A172 (cell line): ENCODE results near the gene BRSK2. TPM values are rescaled to one million over a fixed set of nuclear protein-coding genes. Genes with fewer than 3 reads are reported as not detected.

Experiments used
- DNase-seq: peaks from one replicate; pipeline ENCODE4 v3.0.0-alpha.2; 2015; ENCODE audit warnings: low spot score
- total RNA-seq: library from RNA; depleted of rRNA; stranded (reverse); fragments of >200 nt; shearing (Covaris generic); gene quantifications from 2 replicates; pipeline ENCODE4 v1.2.3, GENCODE V29; 2014

Gene BRSK2
- total RNA-seq, 1 experiment from 2014 or later, result 13.0 TPM

DNA sequence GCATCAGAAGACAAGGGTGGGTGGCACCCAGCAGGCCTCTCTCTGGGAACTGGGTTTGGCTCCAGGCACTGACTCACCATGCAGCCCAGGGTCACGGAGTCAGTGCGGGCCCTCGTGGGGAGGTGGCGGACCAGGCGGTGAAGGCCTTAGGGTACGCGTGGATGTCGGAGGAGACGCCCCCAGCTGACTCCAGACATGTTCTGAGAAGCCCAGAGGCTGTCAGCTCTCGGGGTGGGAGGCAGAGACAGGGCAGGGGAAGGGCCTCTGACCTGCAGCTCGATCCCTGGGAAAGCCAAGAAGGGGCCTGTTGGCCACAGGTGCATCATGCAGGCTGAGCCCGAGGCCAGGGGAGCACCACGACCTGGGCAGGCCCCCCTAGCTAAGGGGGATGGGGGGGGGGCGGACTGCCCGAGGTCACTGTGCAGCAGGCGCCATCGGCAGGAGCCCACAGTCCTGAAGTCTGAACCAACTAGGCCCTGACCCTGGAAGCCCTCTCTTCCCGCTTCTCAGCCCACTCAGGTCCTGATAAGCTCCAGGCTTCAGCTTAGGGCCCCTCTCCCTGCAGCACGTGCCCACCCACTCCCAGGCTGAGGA is 78.8 kb downstream of the BRSK2 start:
- no peak for DNase-seq

DNA sequence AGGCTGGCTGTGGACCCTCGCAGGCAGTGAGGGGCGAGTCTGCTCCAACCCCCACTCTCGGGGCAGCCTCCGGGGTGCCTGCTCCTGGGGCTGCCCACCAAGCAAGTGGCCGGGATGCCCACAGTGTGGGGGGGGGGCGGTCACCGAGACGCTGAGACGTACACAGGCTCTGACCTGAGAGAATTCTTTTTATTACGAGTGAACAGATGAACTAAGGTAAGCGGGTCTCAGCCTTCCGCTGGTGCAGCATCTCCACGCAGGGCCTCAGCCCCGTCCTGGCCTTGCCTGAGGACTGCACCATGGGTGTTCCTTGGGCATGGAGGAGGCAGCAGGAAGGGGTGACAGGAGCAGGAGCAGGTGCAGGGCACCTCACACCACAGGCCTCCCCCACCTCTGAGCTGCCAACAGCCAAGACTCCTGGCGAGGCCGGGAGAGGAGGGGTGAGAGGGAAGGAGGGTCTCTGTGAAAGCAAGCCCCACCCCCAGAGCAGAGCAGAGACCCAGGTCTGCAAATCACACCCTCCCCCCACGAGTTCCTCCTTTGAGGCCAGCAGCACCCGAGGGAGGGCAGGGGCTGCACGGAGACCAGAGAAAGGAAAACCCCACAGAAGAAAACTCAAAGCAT is 79.7 kb downstream of the BRSK2 start:
- DNase-seq, result no peak

GRCh38 chr11:1469911-1470680 is 80.4 kb downstream of the BRSK2 start:
- no peak for DNase-seq

GRCh38 chr11:1470681-1471611 is 81.2 kb downstream of the BRSK2 start:
- no peak for DNase-seq

DNA sequence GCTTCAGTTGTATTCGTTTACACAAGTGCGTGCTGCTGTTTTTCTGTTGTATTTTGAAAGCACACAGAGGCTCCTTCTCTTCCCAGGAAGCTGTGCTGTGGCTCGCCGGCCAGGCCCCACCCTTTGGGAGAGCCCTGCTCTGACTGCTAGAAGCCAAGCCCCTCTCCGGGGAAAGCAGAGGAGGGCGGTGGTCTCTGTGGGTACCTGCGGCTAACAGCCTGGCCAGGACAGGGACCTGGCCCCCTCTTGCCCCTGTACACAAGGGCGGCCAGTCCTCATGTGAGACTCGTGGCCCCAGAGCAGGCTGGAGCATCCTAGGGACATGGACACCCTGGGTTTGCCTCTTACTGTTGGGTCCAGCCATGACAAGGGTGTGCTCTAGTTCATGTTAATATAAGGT is 82.0 kb downstream of the BRSK2 start:
- no peak for DNase-seq

- DNase-seq, result no peak
Observed at GRCh38 chr11:1472180-1473005, 82.7 kb downstream of the BRSK2 start.

GRCh38 chr11:1473011-1473628 is 83.4 kb downstream of the BRSK2 start:
- DNase-seq, result no peak

DNA sequence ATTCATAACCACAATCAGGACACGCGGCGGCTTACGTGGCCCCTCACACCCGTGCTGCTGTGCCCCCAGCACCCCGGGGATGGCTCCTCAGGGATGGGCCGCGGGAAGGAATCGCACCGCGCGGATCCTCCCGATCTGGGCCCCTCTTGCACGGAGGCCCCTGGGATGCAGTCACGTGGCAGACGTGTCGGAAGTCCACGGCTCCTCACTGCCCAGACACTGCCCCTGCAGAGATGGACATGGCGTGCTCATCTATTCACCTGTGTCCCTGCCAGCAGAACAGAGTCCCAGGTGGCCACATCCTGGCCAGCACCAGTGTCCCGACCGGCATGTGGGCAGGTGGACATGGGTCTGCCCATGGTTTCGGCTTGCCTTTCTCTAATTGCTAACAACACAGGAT is 84.1 kb downstream of the BRSK2 start:
- DNase-seq, result no peak

GRCh38 chr11:1475841-1476240 is 86.1 kb downstream of the BRSK2 start:
- no peak for DNase-seq

GRCh38 chr11:1476940-1477736 is 87.4 kb downstream of the BRSK2 start:
- DNase-seq, result no peak

- DNase-seq, result no peak
Observed at GRCh38 chr11:1478011-1478410, 88.3 kb downstream of the BRSK2 start.

DNA sequence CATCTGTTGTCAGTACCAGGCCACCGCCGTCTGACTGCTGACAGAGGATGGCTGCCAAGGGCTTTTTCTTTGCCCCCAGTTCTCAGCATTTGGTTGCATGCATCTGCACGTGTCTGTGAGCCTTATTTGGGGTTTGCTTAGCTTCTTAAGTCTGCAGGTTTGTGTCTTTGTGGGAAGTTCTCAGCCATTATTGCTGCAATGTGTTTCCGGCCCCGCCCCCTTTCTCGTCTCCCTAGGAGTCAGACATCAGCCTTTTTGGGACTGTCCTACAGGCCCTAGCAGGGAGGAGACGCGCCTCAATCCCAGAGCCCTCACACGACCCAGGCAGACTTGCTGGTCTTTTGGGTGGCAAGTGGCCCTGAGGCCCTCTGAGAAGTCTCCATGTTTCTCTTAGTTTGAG is 88.8 kb downstream of the BRSK2 start:
- DNase-seq, result no peak

DNA sequence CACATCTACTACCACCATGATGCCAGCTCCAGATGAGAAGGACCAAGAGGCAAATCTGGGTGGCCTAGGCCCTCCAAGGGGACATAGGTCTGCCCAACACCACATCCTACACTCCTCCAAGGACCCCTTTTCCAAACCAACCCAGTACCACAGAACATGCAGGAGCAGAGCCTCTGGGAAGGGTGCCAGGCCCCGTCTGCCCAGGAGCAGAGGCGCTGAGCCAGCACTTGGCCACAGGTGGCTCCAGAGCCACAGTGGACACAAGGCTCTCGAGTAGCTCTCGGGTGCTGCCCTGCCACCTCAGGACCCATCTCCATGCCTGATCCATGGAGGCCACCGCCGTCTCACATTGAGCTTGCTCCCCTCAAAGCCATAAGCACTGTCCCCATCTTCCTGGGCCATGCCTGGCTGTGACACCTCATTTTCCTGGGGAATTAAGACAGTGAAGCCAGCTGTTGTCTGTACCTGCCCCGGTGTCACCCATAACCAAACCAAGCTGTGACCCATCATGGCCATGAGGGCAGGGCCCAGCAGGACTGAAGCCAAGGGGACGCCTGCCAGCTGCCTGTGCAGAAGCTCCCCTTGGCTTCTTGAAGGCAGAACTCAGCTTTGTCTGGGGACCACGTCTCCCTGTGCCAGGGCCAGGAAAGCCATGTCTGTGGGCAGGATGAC is 89.4 kb downstream of the BRSK2 start:
- DNase-seq, result no peak

GRCh38 chr11:1479678-1480118 is 90.0 kb downstream of the BRSK2 start:
- DNase-seq, result no peak

DNA sequence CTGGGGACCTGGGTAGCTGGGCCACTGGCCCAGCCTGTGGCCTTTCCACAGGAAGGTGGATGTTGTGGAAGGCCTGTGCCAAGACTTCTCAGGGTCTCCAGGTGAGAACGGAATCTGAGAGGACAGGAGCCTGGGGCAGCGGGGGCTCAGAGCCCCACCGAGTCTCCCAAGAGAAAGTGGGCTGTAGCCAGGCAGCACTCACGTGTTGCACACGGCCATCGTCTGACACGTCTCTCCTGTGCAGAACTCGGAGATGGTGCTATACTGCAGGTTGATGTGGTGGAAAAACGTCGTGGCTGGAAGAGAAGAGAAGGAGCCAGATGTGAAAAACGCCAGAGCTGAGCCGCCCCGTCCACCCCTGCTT is 90.4 kb downstream of the BRSK2 start:
- no peak for DNase-seq

DNA sequence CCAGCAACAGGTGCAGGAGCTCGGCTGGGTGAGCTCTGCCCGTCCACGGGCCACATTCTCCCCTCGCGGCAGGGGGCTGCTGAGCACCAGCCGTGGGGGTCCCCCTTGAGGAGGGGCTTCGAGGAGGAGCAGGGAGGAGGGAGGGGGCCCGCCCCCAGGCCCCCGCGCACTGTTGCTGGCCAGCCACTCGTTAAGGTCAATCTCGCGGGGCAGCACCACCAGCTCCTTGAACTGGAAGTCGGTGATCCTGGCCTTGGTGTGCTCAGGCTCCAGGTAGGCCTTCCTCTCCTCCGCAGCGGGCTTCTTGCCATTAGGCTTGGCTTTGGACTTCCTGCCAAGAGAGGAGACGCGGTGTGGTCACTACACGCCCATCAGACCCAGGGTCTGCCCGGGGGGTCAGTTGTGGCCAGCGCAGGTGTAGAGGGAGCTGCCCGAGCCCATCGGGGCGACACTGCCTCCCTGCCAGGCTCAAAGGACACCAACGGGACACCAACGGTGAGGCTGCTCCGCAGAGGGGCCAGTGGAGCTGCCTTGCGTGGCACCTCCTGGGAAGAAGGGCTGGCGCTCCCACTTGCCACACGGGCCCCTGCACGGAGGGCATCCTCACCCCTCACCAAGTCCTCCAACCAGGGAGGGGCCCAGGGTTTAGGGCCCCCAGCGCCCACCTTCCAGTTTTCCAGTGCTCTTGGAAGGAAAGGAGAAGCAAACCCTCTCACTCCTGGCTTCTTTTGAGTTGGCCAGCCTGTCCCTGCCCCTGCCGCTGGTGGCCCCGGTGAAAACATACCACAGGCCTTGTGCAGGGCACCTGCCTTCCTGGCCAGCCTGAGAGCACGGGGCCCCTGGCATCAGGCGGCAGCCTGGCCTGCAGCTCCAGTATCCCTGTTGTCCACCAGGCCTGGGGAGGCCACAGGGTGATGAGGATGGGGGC is 91.1 kb downstream of the BRSK2 start:
- no peak for DNase-seq

GRCh38 chr11:1481483-1481825 is 91.7 kb downstream of the BRSK2 start:
- no peak for DNase-seq

DNA sequence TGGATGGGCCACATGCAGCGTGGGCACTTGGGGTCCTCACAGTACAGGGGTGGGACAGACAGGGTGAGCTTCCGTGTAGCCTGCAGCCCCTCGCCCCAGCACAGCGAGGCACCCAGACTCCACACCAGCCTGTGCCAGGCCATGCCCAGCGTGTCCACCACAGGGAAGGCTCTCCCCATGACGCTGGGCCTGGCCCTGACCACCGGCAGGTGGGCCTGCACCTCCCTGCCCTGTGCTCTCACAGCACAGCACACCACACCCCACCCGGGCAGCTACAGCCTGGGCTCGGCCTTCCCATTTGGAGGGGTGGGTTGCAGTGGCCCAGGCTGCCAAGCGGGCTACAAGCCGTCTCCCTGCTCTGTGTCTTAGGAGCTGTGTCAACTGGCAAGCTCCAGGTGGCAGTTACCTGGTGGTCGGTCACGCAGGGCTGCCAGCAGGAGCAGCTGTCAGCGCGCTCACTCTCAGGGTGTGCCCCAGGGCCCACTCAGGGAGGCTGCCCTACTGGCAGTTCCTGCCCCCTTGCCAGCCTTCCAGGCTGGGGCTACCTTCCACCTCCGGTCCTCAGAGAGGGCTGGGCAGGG is 92.2 kb downstream of the BRSK2 start:
- DNase-seq, result no peak
